ENCODE measurements around the gene NR2F6. TPM values are rescaled to one million over a fixed set of nuclear protein-coding genes. Genes with fewer than 3 reads are reported as not detected.

Gene NR2F6
- total and polyA plus RNA-seq, 2 experiments from 2014 or later = 64.0 to 209 TPM

DNA sequence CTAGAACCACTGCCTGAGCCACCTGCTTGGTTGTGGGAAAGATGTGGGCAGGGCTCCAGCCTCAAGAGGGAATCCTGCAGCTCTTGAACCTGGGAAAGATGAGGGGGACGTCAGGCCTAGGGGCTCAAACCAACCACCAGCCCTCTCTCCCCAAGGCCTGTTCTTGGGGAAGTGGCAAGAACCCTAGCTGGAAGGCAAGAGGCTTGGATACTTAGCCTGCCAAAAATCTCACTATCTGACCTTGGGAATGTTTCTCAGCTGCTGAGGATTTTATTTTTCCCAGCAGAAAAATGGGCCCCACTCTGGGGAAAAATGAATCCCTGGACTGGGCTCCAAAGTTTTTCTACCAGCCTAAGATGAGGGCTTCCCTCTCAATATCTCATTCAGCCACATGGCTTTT lies 14.2 kb upstream of the NR2F6 start (continued):
- TF ChIP-seq, protein P1, sequence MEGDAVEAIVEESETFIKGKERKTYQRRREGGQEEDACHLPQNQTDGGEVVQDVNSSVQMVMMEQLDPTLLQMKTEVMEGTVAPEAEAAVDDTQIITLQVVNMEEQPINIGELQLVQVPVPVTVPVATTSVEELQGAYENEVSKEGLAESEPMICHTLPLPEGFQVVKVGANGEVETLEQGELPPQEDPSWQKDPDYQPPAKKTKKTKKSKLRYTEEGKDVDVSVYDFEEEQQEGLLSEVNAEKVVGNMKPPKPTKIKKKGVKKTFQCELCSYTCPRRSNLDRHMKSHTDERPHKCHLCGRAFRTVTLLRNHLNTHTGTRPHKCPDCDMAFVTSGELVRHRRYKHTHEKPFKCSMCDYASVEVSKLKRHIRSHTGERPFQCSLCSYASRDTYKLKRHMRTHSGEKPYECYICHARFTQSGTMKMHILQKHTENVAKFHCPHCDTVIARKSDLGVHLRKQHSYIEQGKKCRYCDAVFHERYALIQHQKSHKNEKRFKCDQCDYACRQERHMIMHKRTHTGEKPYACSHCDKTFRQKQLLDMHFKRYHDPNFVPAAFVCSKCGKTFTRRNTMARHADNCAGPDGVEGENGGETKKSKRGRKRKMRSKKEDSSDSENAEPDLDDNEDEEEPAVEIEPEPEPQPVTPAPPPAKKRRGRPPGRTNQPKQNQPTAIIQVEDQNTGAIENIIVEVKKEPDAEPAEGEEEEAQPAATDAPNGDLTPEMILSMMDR (conservative IDR thresholded peaks at IDR 0.05; ENCODE audit: low read depth in 2 of 2) = no peak
- TF ChIP-seq JUNB (IDR thresholded peaks at IDR 0.05; ENCODE audit: unreplicated experiment) (no peak), ZNF114 (CRISPR knock-in tag; IDR thresholded peaks at IDR 0.05) (no peak), EZH2 (IDR thresholded peaks at IDR 0.05; ENCODE audit: low read depth, unreplicated experiment) (no peak), POLR2AphosphoS5 (IDR thresholded peaks at IDR 0.05; ENCODE audit: low read depth) (no peak), CREB1 (CRISPR knock-in tag; IDR thresholded peaks at IDR 0.05; ENCODE audit: low read depth) (no peak), ZNF331 (CRISPR knock-in tag; IDR thresholded peaks at IDR 0.05; ENCODE audit: low read depth) (no peak), STAT1 (IDR thresholded peaks at IDR 0.05; ENCODE audit: unreplicated experiment) (no peak)
- TF ChIP-seq, protein P2, sequence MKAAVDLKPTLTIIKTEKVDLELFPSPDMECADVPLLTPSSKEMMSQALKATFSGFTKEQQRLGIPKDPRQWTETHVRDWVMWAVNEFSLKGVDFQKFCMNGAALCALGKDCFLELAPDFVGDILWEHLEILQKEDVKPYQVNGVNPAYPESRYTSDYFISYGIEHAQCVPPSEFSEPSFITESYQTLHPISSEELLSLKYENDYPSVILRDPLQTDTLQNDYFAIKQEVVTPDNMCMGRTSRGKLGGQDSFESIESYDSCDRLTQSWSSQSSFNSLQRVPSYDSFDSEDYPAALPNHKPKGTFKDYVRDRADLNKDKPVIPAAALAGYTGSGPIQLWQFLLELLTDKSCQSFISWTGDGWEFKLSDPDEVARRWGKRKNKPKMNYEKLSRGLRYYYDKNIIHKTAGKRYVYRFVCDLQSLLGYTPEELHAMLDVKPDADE (IDR thresholded peaks at IDR 0.05) = no peak

DNA sequence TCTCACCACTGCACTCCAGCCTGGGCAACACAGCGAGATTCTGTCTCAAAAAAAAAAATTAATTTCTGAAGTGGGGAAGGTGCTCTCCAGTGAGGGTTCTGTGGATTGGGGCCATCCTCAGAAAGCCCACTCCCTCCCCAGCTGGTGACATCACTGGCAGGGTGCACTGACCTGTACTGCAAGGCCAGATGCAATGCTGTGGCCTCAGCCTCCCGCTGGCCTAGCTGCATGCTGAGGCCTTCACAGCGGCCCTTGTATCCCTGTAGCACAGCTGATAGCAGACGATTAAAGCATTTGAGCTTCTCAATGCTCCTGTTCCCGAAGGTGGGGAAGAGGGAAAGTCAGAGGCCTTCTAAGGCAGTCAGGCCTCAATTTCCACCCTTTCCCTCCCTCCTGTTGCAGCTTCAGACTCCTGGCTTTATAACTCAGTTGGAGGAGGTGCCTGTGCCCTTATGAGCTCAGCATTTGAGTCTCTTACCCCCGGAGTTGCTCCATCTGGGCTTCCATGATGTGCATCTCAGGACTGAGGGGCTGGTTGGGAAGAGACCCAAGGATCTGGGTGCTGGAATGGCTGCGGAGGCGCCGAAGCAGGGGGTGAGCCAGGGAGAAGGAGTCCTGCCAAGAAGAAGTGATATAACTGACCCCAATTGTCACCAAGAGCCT lies 13.5 kb upstream of the NR2F6 start:
- DNase-seq (ENCODE audit: low spot score) (no peak), ATAC-seq (no peak)
- no peaks in the 10 kb centered on the region for H3K9me2 ChIP-seq (ENCODE audit: insufficient read depth)
- Mint-ChIP-seq H3K4me1 (peaks cover 11% of the 10 kb centered on the region), H3K27ac (no peak overlapping the region), H3K36me3 (ENCODE audit: low read depth) (peaks cover 37% of the 10 kb centered on the region), H3K27me3 (ENCODE audit: insufficient read depth, low read depth, poor library complexity) (peaks cover 20% of the 10 kb centered on the region), H3K4me3 (no peak overlapping the region), H3K9me3 (peaks cover 21% of the 10 kb centered on the region; the same call in 2 of the 3 replicates)
- no peaks in the 10 kb centered on the region for H3K27me3 ChIP-seq (ENCODE audit: insufficient read depth)
- TF ChIP-seq, protein P3, sequence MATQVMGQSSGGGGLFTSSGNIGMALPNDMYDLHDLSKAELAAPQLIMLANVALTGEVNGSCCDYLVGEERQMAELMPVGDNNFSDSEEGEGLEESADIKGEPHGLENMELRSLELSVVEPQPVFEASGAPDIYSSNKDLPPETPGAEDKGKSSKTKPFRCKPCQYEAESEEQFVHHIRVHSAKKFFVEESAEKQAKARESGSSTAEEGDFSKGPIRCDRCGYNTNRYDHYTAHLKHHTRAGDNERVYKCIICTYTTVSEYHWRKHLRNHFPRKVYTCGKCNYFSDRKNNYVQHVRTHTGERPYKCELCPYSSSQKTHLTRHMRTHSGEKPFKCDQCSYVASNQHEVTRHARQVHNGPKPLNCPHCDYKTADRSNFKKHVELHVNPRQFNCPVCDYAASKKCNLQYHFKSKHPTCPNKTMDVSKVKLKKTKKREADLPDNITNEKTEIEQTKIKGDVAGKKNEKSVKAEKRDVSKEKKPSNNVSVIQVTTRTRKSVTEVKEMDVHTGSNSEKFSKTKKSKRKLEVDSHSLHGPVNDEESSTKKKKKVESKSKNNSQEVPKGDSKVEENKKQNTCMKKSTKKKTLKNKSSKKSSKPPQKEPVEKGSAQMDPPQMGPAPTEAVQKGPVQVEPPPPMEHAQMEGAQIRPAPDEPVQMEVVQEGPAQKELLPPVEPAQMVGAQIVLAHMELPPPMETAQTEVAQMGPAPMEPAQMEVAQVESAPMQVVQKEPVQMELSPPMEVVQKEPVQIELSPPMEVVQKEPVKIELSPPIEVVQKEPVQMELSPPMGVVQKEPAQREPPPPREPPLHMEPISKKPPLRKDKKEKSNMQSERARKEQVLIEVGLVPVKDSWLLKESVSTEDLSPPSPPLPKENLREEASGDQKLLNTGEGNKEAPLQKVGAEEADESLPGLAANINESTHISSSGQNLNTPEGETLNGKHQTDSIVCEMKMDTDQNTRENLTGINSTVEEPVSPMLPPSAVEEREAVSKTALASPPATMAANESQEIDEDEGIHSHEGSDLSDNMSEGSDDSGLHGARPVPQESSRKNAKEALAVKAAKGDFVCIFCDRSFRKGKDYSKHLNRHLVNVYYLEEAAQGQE (IDR thresholded peaks at IDR 0.05; ENCODE audit: unreplicated experiment) = no peak
- no peak for TF ChIP-seq ZNF114 (CRISPR knock-in tag; IDR thresholded peaks at IDR 0.05)
- no peak for TF ChIP-seq EZH2 (IDR thresholded peaks at IDR 0.05; ENCODE audit: low read depth, unreplicated experiment)
- H3K4me1 ChIP-seq (ENCODE audit: insufficient read depth) = 0 out of 2 replicates have a peak, but pooled peaks cover 2% of the 10 kb centered on the region
- H3K27ac ChIP-seq (ENCODE audit: low read depth) = no peak overlapping the region
- H3K79me2 ChIP-seq (replicated peaks; ENCODE audit: insufficient read depth) = no peaks in the 10 kb centered on the region
- H2AFZ ChIP-seq = no peak overlapping the region
- no peaks in the 10 kb centered on the region for H4K20me1 ChIP-seq (replicated peaks; ENCODE audit: insufficient read depth)
- peaks cover 3% of the 10 kb centered on the region; the same call in 1 of the 2 replicates for H3K36me3 ChIP-seq (ENCODE audit: insufficient read depth)
- no peak overlapping the region for H3K4me2 ChIP-seq
- H3K4me3 ChIP-seq = no peak overlapping the region
- H3F3A ChIP-seq (replicated peaks; ENCODE audit: low read depth) = peaks cover 2% of the 10 kb centered on the region; the same call in 1 of the 2 replicates

All from GM23338 (cell line).